Placental pericyte (primary cell): ENCODE data around the gene ZNF790. TPM values are rescaled to one million over a fixed set of nuclear protein-coding genes. Genes with fewer than 3 reads are reported as not detected.

Source experiments
- small RNA-seq: library from RNA; depleted of rRNA; stranded (forward); fragments of <200 nt; gene quantifications from one replicate; pipeline ENCODE3, GENCODE V24; 2012; ENCODE audit warnings: low replicate concordance
- total RNA-seq: library from RNA; depleted of rRNA; stranded (reverse); fragments of >200 nt; gene quantifications from 2 replicates; pipeline ENCODE4 v1.2.3, GENCODE V29; 2012

ZNF790 gene
- 2.4 and 6.3 TPM in 2 replicates for total RNA-seq

GRCh38 chr19:36837906-36838783 is at the start of gene ZNF790:
TSS of gene ZNF790 (minus strand) at chr19:36838387. CDS start at chr19:36825619, 12,768 bp downstream.

GRCh38 chr19:36850559-36851442 is 12.6 kb upstream of the ZNF790 start, which contains the start of gene ZNF345:
TSS of gene ZNF345 (plus strand) at chr19:36850876. CDS start at chr19:36876831, 25,955 bp downstream.

GRCh38 chr19:36772311-36773222 is 65.6 kb downstream of the ZNF790 start, which contains the start of gene ZNF850:
TSS of gene ZNF850 (minus strand) at chr19:36772807. CDS start at chr19:36762606, 10,201 bp downstream.

Small RNA genes lying within 50 kb of the gene (small RNA-seq; reads per million reads assigned to genes)
- gene RF00019 = not detected

Other genes starting within 250 kb of the ZNF790 start
- gene ZNF382, start 233.1 kb downstream of the ZNF790 start, total RNA-seq = 9.2 and 10.9 TPM in 2 replicates
- gene ZNF461, start 171.6 kb downstream of the ZNF790 start, total RNA-seq = 8.2 and 9.2 TPM in 2 replicates
- gene ZNF567, start 150.8 kb downstream of the ZNF790 start, total RNA-seq = 5.7 and 5.9 TPM in 2 replicates
- gene ZNF850, start 65.6 kb downstream of the ZNF790 start, total RNA-seq = 4.2 and 9.2 TPM in 2 replicates
- 1.4 and 2.4 TPM in 2 replicates for gene ZNF345, start 12.5 kb upstream of the ZNF790 start, total RNA-seq
- 2.4 and 4.4 TPM in 2 replicates for gene ZNF829, start 77.9 kb upstream of the ZNF790 start, total RNA-seq
- gene ZNF568, start 77.9 kb upstream of the ZNF790 start, total RNA-seq = 9.0 and 9.6 TPM in 2 replicates
- gene ZNF420, start 240.0 kb upstream of the ZNF790 start, total RNA-seq = 4.6 and 6.3 TPM in 2 replicates